ENCODE results near the gene BABAM1. TPM values are rescaled to one million over a fixed set of nuclear protein-coding genes. Genes with fewer than 3 reads are reported as not detected.

Gene BABAM1
- total and polyA plus RNA-seq, 9 donors, result 37.4 to 99.1 (median 57.9) TPM

- Histone ChIP-seq H3K4me1 (ENCODE audit: insufficient read depth) (no peaks in the 10 kb centered on the region), H3K9me3 (no peaks in the 10 kb centered on the region), H3K27ac (no peak overlapping the region), H3K36me3 (no peaks in the 10 kb centered on the region), H3K4me3 (no peak overlapping the region), H3K27me3 (no peaks in the 10 kb centered on the region)
- no peak for DNase-seq
- intact Hi-C loops (cut with DNase I), result no loop called here
- WGBS, 3 donors, result 18 to 37% (median 25%) methylated on average over 12 to 56 of the region's 56 CpGs
- TF ChIP-seq EP300 (IDR thresholded peaks at IDR 0.05), result no peak
- TF ChIP-seq CTCF (IDR thresholded peaks at IDR 0.05), result no peak
- no peak for TF ChIP-seq POLR2A (IDR thresholded peaks at IDR 0.05)
Observed at GRCh38 chr19:17323300-17323963, 56.2 kb downstream of the BABAM1 start.

GRCh38 chr19:17323964-17324332 lies 56.7 kb downstream of the BABAM1 start:
- no peak for DNase-seq
- H3K9me3 ChIP-seq, result no peaks in the 10 kb centered on the region
- H3K27me3 ChIP-seq, result no peaks in the 10 kb centered on the region
- TF ChIP-seq EP300 (IDR thresholded peaks at IDR 0.05) (no peak), POLR2A (IDR thresholded peaks at IDR 0.05) (no peak), CTCF (IDR thresholded peaks at IDR 0.05) (no peak)
- 16 to 33% (median 21%) methylated on average over 6 to 7 of the region's 7 CpGs for WGBS, 3 donors
- H3K4me3 ChIP-seq, result no peak overlapping the region
- H3K36me3 ChIP-seq, result no peaks in the 10 kb centered on the region
- intact Hi-C loops (cut with DNase I), result no loop called here
- no peak overlapping the region for H3K27ac ChIP-seq
- H3K4me1 ChIP-seq (ENCODE audit: insufficient read depth), result peaks cover 3% of the 10 kb centered on the region

- no peak for DNase-seq
- Histone ChIP-seq H3K9me3 (no peaks in the 10 kb centered on the region), H3K4me1 (ENCODE audit: insufficient read depth) (peaks cover 4% of the 10 kb centered on the region), H3K4me3 (no peak overlapping the region), H3K27me3 (no peaks in the 10 kb centered on the region), H3K27ac (no peak overlapping the region), H3K36me3 (no peaks in the 10 kb centered on the region)
- no peak for TF ChIP-seq EP300 (IDR thresholded peaks at IDR 0.05)
- no peak for TF ChIP-seq POLR2A (IDR thresholded peaks at IDR 0.05)
- TF ChIP-seq CTCF (IDR thresholded peaks at IDR 0.05), result no peak
- intact Hi-C loops (cut with DNase I), result no loop called here
- 86 to 87% (median 87%) methylated on average over 27 to 28 of the region's 28 CpGs for WGBS, 3 donors
Observed at GRCh38 chr19:17324357-17325114, 57.3 kb downstream of the BABAM1 start.

GRCh38 chr19:17325133-17325532 lies 57.9 kb downstream of the BABAM1 start:
- Histone ChIP-seq H3K27ac (no peak overlapping the region), H3K27me3 (no peaks in the 10 kb centered on the region), H3K9me3 (no peaks in the 10 kb centered on the region), H3K4me1 (ENCODE audit: insufficient read depth) (peaks cover 4% of the 10 kb centered on the region), H3K4me3 (no peak overlapping the region), H3K36me3 (no peaks in the 10 kb centered on the region)
- 91 to 94% (median 93%) methylated on average over 20 of the region's 20 CpGs for WGBS, 3 donors
- no peak for DNase-seq
- intact Hi-C loops (cut with DNase I), result no loop called here
- TF ChIP-seq CTCF (IDR thresholded peaks at IDR 0.05) (no peak), EP300 (IDR thresholded peaks at IDR 0.05) (no peak), POLR2A (IDR thresholded peaks at IDR 0.05) (no peak)

All from ovary (tissue), 9 donors.